Measurements from ENCODE around the gene IFIT3.
"Not testable (repeated sequence)": the region's sequence is repeated elsewhere in the genome, so short reads cannot be mapped to it uniquely, and the experiment has no call there.

IFIT3 gene

DNA sequence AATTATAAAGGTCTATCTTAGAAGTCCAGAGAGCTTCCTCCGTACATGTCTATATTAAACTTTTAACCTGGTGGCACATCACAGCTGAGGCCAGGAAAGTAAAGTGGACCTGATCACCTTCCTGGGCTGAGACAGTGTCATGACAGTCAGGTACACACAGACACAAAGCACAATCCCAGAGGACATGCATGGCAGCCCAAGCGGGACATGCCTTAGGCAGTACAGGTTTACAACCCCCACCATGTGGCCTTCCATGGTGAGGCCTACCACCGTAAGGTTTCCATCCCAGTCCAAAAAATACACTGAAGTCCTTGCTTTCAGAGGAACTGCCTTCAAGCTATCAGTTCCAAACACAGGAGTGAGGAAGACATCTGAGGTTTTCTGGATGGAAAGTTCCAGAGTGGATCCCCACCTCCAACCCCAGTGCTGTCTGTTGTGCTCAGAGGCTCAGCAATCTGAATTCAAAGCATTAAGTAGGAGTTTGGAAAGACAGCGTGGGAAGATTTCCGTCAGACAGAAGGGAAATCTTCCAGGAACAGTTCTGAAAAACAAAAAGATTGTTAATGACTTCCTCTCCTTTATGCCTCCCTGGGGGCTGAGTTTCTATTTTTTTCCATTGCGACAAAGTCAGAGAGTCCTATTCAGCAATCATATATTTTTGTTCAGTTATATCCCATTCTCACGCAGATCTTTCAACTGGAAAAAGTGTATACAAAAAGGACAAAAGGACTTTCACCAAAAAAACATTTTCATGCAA is 20.1 kb downstream of the IFIT3 start:
- Histone ChIP-seq H3K27ac (ENCODE audit: low read length) (no peak overlapping the region), H4K20me1 (ENCODE audit: insufficient read depth, low read length) (no peaks in the 10 kb centered on the region), H3K36me3 (ENCODE audit: insufficient read depth, low read length) (no peaks in the 10 kb centered on the region), H3K27me3 (ENCODE audit: insufficient read depth, low read length, poor library complexity) (no peaks in the 10 kb centered on the region), H3K9ac (ENCODE audit: low read depth, low read length) (no peak overlapping the region), H3K79me2 (ENCODE audit: insufficient read depth, low read length) (no peaks in the 10 kb centered on the region), H3K4me2 (ENCODE audit: insufficient read depth, low read length) (no peak overlapping the region), H2AFZ (ENCODE audit: low read depth, low read length) (no peak overlapping the region), H3K4me3 (ENCODE audit: low read depth in 1 of 2, low read length in 2 of 2) (no peak overlapping the region), H3K9me3 (ENCODE audit: insufficient read depth, low read length, severe bottlenecking) (no peaks in the 10 kb centered on the region), H3K4me1 (ENCODE audit: insufficient read depth, low read length) (no peaks in the 10 kb centered on the region)
- no peak for DNase-seq
- TF ChIP-seq, protein P1, sequence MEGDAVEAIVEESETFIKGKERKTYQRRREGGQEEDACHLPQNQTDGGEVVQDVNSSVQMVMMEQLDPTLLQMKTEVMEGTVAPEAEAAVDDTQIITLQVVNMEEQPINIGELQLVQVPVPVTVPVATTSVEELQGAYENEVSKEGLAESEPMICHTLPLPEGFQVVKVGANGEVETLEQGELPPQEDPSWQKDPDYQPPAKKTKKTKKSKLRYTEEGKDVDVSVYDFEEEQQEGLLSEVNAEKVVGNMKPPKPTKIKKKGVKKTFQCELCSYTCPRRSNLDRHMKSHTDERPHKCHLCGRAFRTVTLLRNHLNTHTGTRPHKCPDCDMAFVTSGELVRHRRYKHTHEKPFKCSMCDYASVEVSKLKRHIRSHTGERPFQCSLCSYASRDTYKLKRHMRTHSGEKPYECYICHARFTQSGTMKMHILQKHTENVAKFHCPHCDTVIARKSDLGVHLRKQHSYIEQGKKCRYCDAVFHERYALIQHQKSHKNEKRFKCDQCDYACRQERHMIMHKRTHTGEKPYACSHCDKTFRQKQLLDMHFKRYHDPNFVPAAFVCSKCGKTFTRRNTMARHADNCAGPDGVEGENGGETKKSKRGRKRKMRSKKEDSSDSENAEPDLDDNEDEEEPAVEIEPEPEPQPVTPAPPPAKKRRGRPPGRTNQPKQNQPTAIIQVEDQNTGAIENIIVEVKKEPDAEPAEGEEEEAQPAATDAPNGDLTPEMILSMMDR (IDR thresholded peaks at IDR 0.05; ENCODE audit: borderline replicate concordance, extremely low read depth, low read length, poor library complexity, severe bottlenecking), result no peak
- no peak for TF ChIP-seq EZH2 (IDR thresholded peaks at IDR 0.05; ENCODE audit: borderline replicate concordance, low read depth, low read length, severe bottlenecking)
- no peak for ATAC-seq (ENCODE audit: insufficient read depth, low read depth)

GRCh38 chr10:89348481-89348880 is 20.7 kb downstream of the IFIT3 start:
- TF ChIP-seq, protein P1 (IDR thresholded peaks at IDR 0.05; ENCODE audit: borderline replicate concordance, extremely low read depth, low read length, poor library complexity, severe bottlenecking), result no peak
- no peak for TF ChIP-seq EZH2 (IDR thresholded peaks at IDR 0.05; ENCODE audit: borderline replicate concordance, low read depth, low read length, severe bottlenecking)
- no peak for ATAC-seq (ENCODE audit: insufficient read depth, low read depth)
- Histone ChIP-seq H3K9me3 (ENCODE audit: insufficient read depth, low read length, severe bottlenecking) (no peaks in the 10 kb centered on the region), H3K9ac (ENCODE audit: low read depth, low read length) (no peak overlapping the region), H3K4me2 (ENCODE audit: insufficient read depth, low read length) (no peak overlapping the region), H3K4me1 (ENCODE audit: insufficient read depth, low read length) (no peaks in the 10 kb centered on the region), H3K4me3 (ENCODE audit: low read depth in 1 of 2, low read length in 2 of 2) (no peak overlapping the region), H3K27me3 (ENCODE audit: insufficient read depth, low read length, poor library complexity) (no peaks in the 10 kb centered on the region), H3K27ac (ENCODE audit: low read length) (no peak overlapping the region), H3K36me3 (ENCODE audit: insufficient read depth, low read length) (no peaks in the 10 kb centered on the region), H2AFZ (ENCODE audit: low read depth, low read length) (no peak overlapping the region), H4K20me1 (ENCODE audit: insufficient read depth, low read length) (no peaks in the 10 kb centered on the region), H3K79me2 (ENCODE audit: insufficient read depth, low read length) (no peaks in the 10 kb centered on the region)
- DNase-seq, result no peak

- no peak overlapping the region for H3K27ac ChIP-seq (ENCODE audit: low read length)
- H3K9ac ChIP-seq (ENCODE audit: low read depth, low read length), result no peak overlapping the region
- no peaks in the 10 kb centered on the region for H4K20me1 ChIP-seq (ENCODE audit: insufficient read depth, low read length)
- DNase-seq (no peak), ATAC-seq (ENCODE audit: insufficient read depth, low read depth) (no peak)
- H3K27me3 ChIP-seq (ENCODE audit: insufficient read depth, low read length, poor library complexity), result no peaks in the 10 kb centered on the region
- no peaks in the 10 kb centered on the region for H3K4me1 ChIP-seq (ENCODE audit: insufficient read depth, low read length)
- no peaks in the 10 kb centered on the region for H3K9me3 ChIP-seq (ENCODE audit: insufficient read depth, low read length, severe bottlenecking)
- TF ChIP-seq EZH2 (IDR thresholded peaks at IDR 0.05; ENCODE audit: borderline replicate concordance, low read depth, low read length, severe bottlenecking), result no peak
- TF ChIP-seq, protein P1 (IDR thresholded peaks at IDR 0.05; ENCODE audit: borderline replicate concordance, extremely low read depth, low read length, poor library complexity, severe bottlenecking), result no peak
- no peaks in the 10 kb centered on the region for H3K36me3 ChIP-seq (ENCODE audit: insufficient read depth, low read length)
- no peak overlapping the region for H2AFZ ChIP-seq (ENCODE audit: low read depth, low read length)
- no peak overlapping the region for H3K4me3 ChIP-seq (ENCODE audit: low read depth in 1 of 2, low read length in 2 of 2)
- no peak overlapping the region for H3K4me2 ChIP-seq (ENCODE audit: insufficient read depth, low read length)
- no peaks in the 10 kb centered on the region for H3K79me2 ChIP-seq (ENCODE audit: insufficient read depth, low read length)
Observed at GRCh38 chr10:89348975-89349374, 21.2 kb downstream of the IFIT3 start.

DNA sequence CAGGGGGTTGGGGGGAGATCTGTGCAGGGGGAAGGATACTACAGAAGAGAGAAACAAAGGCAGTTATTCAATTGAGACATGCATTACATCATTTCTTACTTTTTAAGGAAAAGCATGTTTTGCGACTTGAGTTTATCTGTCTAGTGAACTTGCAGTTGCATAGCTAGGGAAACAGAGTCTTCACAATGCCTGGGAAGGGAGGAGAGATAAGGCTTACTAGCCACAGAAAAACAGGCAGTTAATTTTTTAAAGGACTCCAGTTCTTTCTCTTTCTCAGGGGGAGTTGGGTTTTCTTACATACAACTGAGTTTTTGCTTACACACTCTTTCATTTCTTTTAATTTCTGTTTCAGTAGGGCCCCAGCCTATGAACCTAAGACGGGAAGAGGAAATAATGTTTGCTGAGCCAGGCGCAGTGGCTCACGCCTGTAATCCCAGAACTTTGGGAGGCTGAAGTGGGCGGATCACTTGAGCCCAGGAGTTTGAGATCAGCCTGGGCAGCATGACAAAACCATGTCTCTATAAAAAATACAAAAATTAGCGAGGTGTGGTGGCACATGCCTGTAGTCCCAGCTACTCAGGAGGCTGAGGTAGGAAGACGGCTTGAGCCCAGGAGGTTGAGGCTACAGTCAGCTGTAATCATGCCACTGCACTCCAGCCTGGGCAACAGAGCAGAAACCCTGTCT is 23.0 kb downstream of the IFIT3 start:
- not testable (repeated sequence) for H3K9ac ChIP-seq (ENCODE audit: low read depth, low read length); DNase-seq; ATAC-seq (ENCODE audit: insufficient read depth, low read depth); H3K4me3 ChIP-seq (ENCODE audit: low read depth in 1 of 2, low read length in 2 of 2); H3K9me3 ChIP-seq (ENCODE audit: insufficient read depth, low read length, severe bottlenecking); H3K27ac ChIP-seq (ENCODE audit: low read length); H3K4me2 ChIP-seq (ENCODE audit: insufficient read depth, low read length); H3K27me3 ChIP-seq (ENCODE audit: insufficient read depth, low read length, poor library complexity); H3K4me1 ChIP-seq (ENCODE audit: insufficient read depth, low read length); H2AFZ ChIP-seq (ENCODE audit: low read depth, low read length); H3K36me3 ChIP-seq (ENCODE audit: insufficient read depth, low read length); H4K20me1 ChIP-seq (ENCODE audit: insufficient read depth, low read length); H3K79me2 ChIP-seq (ENCODE audit: insufficient read depth, low read length)
